ENCODE data around the gene KCNJ1.
A peak's percentile ranks its signal among the peaks of the same experiment; 100 is the strongest.

Gene KCNJ1

GRCh38 chr11:128848815-128849455 is 18.2 kb downstream of the KCNJ1 start:
- DNase-seq (ENCODE audit: low spot score) = peak; percentile 29

- no peak for DNase-seq (ENCODE audit: low spot score)
These were observed 20.1 kb downstream of the KCNJ1 start for GRCh38 chr11:128846985-128847384.

- DNase-seq (ENCODE audit: low spot score) = no peak
These were observed 21.7 kb downstream of the KCNJ1 start for GRCh38 chr11:128845334-128845780.

GRCh38 chr11:128843198-128843785 is 23.8 kb downstream of the KCNJ1 start:
- no peak for DNase-seq (ENCODE audit: low spot score)

GRCh38 chr11:128841461-128842072 is 25.5 kb downstream of the KCNJ1 start:
- no peak for DNase-seq (ENCODE audit: low spot score)

- DNase-seq (ENCODE audit: low spot score) = no peak
These were observed 26.3 kb downstream of the KCNJ1 start for GRCh38 chr11:128840783-128841182.

GRCh38 chr11:128840137-128840536 is 27.0 kb downstream of the KCNJ1 start:
- DNase-seq (ENCODE audit: low spot score) = no peak

- no peak for DNase-seq (ENCODE audit: low spot score)
These were observed 28.0 kb downstream of the KCNJ1 start for GRCh38 chr11:128839081-128839480.

GRCh38 chr11:128837627-128838026 is 29.5 kb downstream of the KCNJ1 start:
- no peak for DNase-seq (ENCODE audit: low spot score)

GRCh38 chr11:128835741-128836430 is 31.2 kb downstream of the KCNJ1 start:
- DNase-seq (ENCODE audit: low spot score) = peak; percentile 10

GRCh38 chr11:128834157-128834556 is 32.9 kb downstream of the KCNJ1 start:
- no peak for DNase-seq (ENCODE audit: low spot score)

GRCh38 chr11:128832121-128832497 is 35.0 kb downstream of the KCNJ1 start:
- DNase-seq (ENCODE audit: low spot score) = no peak

- DNase-seq (ENCODE audit: low spot score) = peak; percentile 66
These were observed 35.6 kb downstream of the KCNJ1 start for GRCh38 chr11:128831174-128832120.

GRCh38 chr11:128830290-128831173 is 36.6 kb downstream of the KCNJ1 start:
- DNase-seq (ENCODE audit: low spot score) = no peak

GRCh38 chr11:128828350-128828749 is 38.7 kb downstream of the KCNJ1 start:
- DNase-seq (ENCODE audit: low spot score) = peak; percentile 21

GRCh38 chr11:128827191-128827893 is 39.8 kb downstream of the KCNJ1 start:
- DNase-seq (ENCODE audit: low spot score) = no peak

GRCh38 chr11:128825050-128825784 is 41.9 kb downstream of the KCNJ1 start:
- no peak for DNase-seq (ENCODE audit: low spot score)

- peak; percentile 17 for DNase-seq (ENCODE audit: low spot score)
These were observed 42.7 kb downstream of the KCNJ1 start for GRCh38 chr11:128824191-128825049.
